Measurements from ENCODE around the gene DOCK2. TPM values are rescaled to one million over a fixed set of nuclear protein-coding genes. Genes with fewer than 3 reads are reported as not detected.
"Not testable (repeated sequence)": the region's sequence is repeated elsewhere in the genome, so short reads cannot be mapped to it uniquely, and the experiment has no call there.

Gene DOCK2
- total RNA-seq, 2 donors from 2014 or later, result 249 to 284 TPM

DNA sequence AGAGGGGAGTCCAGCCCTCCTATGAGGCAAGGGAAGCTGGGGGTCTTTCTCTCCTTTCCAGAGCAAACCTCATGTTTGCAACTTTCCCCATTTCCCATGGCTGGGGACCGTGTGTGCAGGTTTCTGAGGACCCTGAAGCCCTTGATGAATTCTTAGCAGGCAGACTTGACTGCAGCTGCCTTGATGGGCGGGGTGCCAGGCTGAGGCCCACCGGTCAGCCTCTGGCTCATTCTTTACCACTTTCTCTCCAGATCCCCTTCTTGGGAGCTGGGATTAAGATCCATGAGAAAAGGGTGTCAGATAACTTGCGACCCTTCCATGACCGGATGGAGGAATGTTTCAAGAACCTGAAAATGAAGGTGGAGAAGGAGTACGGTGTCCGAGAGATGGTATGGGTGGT lies 438.6 kb downstream of the DOCK2 start:
- Mint-ChIP-seq H3K4me1 (no peaks in the 10 kb centered on the region), H3K27ac (peak overlapping the region; percentile 37), H3K36me3 (ENCODE audit: low read depth) (peaks cover 20% of the 10 kb centered on the region), H3K4me3 (no peak overlapping the region), H3K27me3 (no peaks in the 10 kb centered on the region)
- ATAC-seq, result no peak
- DNase-seq, result no peak
- no peaks in the 10 kb centered on the region for H3K9me3 ChIP-seq (ENCODE audit: control insufficient read depth, low read length, poor library complexity, severe bottlenecking)

DNA sequence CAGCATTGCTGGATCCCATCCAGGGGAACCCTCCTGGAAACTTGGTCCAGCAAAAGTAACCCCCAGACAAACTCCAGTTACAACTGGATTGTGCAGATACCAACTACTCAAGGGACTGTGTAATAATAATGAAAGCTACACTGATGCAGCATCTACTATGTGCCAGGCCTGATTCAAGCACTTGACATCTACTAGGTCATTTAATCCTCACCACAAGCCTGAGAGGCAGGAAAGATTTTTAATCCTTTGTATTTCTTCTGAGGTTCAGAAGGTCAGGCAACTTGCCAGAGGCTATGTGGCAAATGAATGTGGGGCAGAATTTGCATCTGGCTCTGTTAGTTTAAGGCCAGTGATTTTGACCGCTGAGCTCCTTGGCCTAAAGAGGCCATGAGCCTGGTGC lies 439.1 kb downstream of the DOCK2 start:
- H3K27ac Mint-ChIP-seq, result peak overlapping the region; percentile 16
- H3K4me1 Mint-ChIP-seq, result no peaks in the 10 kb centered on the region
- no peaks in the 10 kb centered on the region for H3K27me3 Mint-ChIP-seq
- H3K4me3 Mint-ChIP-seq, result no peak overlapping the region
- H3K9me3 ChIP-seq (ENCODE audit: control insufficient read depth, low read length, poor library complexity, severe bottlenecking), result no peaks in the 10 kb centered on the region
- no peak for DNase-seq
- ATAC-seq, result no peak
- H3K36me3 Mint-ChIP-seq (ENCODE audit: low read depth), result peaks cover 20% of the 10 kb centered on the region

DNA sequence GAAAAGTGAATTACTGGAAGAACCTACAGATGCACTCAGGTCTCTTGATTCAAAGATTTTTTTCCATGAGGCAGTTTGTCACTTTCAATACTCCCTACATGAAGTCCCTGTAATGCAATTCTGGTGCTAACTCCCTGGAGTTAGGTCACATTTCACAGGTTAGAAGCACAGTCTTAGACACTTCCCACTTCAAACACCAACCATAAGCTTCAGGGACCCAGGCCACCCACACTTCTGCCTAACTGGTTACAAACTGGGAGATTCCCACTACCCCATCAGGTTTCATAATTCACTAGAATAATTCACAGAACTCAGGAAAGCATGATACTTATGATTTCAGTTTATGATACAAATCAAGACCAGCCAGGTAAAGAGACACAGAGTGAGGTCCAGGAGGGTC lies 439.7 kb downstream of the DOCK2 start:
- Mint-ChIP-seq H3K36me3 (ENCODE audit: low read depth) (peaks cover 24% of the 10 kb centered on the region), H3K4me3 (no peak overlapping the region)
- no peak for ATAC-seq

DNA sequence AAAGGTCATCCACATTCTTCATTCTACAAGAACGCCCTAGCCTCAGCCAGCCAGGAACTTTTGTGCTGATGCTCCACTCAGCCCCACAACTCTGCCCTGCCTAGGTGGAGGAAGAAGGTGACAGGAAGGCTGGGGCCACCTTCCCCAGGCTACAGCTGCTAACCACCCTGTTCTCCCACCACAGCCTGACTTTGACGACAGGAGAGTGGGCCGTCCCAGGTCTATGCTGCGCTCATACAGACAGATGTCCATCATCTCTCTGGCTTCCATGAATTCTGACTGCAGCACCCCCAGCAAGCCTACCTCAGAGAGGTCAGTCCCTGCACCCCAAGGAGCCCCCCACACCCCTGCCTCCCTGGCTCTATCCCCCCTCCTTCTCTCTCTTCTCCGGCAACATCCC lies 440.5 kb downstream of the DOCK2 start:
- DNase-seq, result no peak
- no peak for ATAC-seq
- peaks cover 2% of the 10 kb centered on the region for H3K4me1 Mint-ChIP-seq
- H3K27me3 Mint-ChIP-seq, result no peaks in the 10 kb centered on the region
- H3K36me3 Mint-ChIP-seq (ENCODE audit: low read depth), result peaks cover 26% of the 10 kb centered on the region
- no peak overlapping the region for H3K27ac Mint-ChIP-seq
- H3K9me3 ChIP-seq (ENCODE audit: control insufficient read depth, low read length, poor library complexity, severe bottlenecking), result no peaks in the 10 kb centered on the region
- no peak overlapping the region for H3K4me3 Mint-ChIP-seq

More for the DNA sequence above, 439.7 kb downstream of the DOCK2 start:
- Mint-ChIP-seq H3K27me3 (no peaks in the 10 kb centered on the region), H3K4me1 (peaks cover 1% of the 10 kb centered on the region), H3K27ac (no peak overlapping the region)
- DNase-seq, result no peak
- H3K9me3 ChIP-seq (ENCODE audit: control insufficient read depth, low read length, poor library complexity, severe bottlenecking), result no peaks in the 10 kb centered on the region

DNA sequence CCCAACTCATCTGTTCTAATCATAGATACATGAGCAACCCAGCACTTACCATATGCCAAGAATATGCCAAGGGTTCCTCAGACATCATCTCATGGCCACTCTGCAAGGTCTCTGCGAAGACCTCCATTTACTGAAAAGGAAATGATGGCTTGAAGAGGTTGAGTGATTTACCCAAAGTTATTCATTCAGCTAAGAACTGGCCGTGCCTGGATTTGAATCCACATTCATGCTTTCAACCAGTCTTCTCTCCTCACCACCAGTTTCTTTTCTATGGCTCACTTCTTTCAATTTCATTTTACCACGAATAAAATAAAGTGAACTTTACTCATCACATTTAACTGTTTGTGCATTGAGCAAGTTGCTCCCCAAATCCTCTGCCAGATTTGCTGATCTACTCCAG lies 441.4 kb downstream of the DOCK2 start:
- DNase-seq, result no peak
- no peak for ATAC-seq
- Mint-ChIP-seq H3K4me1 (peaks cover 2% of the 10 kb centered on the region), H3K27ac (no peak overlapping the region), H3K4me3 (no peak overlapping the region), H3K27me3 (no peaks in the 10 kb centered on the region), H3K36me3 (ENCODE audit: low read depth) (peaks cover 27% of the 10 kb centered on the region)
- no peaks in the 10 kb centered on the region for H3K9me3 ChIP-seq (ENCODE audit: control insufficient read depth, low read length, poor library complexity, severe bottlenecking)

DNA sequence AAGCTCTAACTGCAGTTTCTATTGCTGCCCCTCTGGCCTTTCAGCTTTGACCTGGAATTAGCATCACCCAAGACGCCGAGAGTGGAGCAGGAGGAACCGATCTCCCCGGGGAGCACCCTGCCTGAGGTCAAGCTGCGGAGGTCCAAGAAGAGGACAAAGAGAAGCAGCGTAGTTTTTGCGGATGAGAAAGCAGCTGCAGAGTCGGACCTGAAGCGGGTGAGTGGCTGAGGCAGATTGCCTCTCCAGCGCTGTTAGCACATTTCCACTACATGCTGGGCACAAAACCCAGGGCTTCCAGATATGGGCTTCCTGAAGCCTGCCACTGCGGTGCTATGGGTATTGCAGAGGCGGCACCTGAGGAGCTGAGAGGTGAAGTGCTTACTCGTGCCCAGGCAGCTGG lies 441.9 kb downstream of the DOCK2 start:
- no peak for DNase-seq
- no peaks in the 10 kb centered on the region for H3K27me3 Mint-ChIP-seq
- no peak overlapping the region for H3K4me3 Mint-ChIP-seq
- no peaks in the 10 kb centered on the region for H3K9me3 ChIP-seq (ENCODE audit: control insufficient read depth, low read length, poor library complexity, severe bottlenecking)
- ATAC-seq, result no peak
- H3K27ac Mint-ChIP-seq, result no peak overlapping the region
- peaks cover 31% of the 10 kb centered on the region for H3K36me3 Mint-ChIP-seq (ENCODE audit: low read depth)
- peaks cover 2% of the 10 kb centered on the region for H3K4me1 Mint-ChIP-seq

DNA sequence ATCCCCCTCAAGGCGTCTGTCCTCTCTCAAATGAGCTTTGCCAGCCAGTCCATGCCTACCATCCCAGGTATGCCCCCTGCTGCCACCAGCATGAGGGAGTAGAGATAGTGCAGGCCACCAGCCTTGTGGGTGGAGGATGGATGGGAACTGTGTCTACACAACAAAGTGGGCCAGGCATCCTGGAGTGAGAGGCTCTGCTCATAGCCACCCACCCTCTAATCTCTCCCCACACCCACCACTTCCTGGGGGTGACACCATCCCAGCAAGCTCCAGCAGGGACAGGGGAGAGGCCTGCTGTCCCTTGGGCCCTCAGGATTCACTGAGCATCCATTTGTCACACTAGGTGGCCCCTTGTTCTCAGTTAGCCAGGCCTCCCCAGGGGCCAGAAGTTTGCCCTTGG lies 443.1 kb downstream of the DOCK2 start:
- no peak for ATAC-seq
- Mint-ChIP-seq H3K27me3 (no peaks in the 10 kb centered on the region), H3K36me3 (ENCODE audit: low read depth) (peaks cover 22% of the 10 kb centered on the region), H3K4me3 (no peak overlapping the region), H3K4me1 (peaks cover 2% of the 10 kb centered on the region), H3K27ac (no peak overlapping the region)
- no peaks in the 10 kb centered on the region for H3K9me3 ChIP-seq (ENCODE audit: control insufficient read depth, low read length, poor library complexity, severe bottlenecking)
- no peak for DNase-seq

DNA sequence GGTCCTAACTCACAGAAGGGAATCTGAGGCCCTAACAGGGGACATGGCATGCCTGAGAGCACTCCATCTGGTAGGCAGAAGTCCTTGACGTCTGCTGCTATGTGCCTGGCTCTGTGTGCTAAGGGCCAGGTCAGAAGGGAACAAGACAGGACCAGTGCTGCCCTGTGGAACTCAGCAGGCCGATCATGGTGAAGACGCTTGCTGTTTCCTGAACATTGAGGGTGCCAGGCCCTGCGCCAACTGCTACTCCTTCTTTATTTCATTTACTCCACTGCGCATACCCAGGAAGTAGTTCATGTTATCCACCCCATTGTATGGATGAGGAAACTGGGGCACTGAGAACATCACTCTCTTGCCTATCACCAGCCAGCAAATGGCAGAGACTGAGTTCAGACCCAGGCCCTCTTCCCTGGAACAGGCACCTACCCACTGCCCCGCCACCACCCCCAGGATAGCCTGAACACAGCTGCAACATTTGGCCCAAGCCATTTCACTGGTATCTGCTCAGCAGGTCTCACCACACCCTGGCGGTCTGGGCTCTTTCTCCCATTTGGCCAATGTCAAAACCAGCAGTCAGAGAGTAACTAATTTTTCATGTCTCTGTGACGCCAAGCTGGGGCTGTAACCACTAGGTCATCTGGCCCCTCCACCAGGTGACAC lies 443.8 kb downstream of the DOCK2 start:
- ATAC-seq, result no peak
- H3K36me3 Mint-ChIP-seq (ENCODE audit: low read depth), result peaks cover 22% of the 10 kb centered on the region

DNA sequence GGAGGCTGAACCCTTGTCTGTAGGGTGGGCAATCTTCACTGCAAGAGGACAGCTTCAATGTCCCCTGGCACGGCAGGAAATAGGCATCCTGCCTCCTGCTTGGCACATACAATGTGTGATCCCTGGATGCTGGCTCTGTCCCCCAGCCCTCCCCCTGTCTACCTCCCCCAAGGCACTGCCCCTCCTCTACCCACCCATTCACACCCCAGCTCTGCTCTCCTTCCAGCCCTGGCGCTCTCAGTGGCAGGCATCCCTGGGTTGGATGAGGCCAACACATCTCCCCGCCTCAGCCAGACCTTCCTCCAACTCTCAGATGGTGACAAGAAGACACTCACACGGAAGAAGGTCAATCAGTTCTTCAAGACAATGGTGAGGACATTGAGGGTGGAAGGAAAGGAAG lies 444.5 kb downstream of the DOCK2 start:
- Mint-ChIP-seq H3K4me1 (peaks cover 2% of the 10 kb centered on the region), H3K36me3 (ENCODE audit: low read depth) (peaks cover 22% of the 10 kb centered on the region), H3K27me3 (no peaks in the 10 kb centered on the region), H3K4me3 (peak overlapping the region; percentile 9), H3K27ac (no peak overlapping the region)
- DNase-seq (no peak), ATAC-seq (no peak)
- H3K9me3 ChIP-seq (ENCODE audit: control insufficient read depth, low read length, poor library complexity, severe bottlenecking), result no peaks in the 10 kb centered on the region

More for the DNA sequence above, 443.8 kb downstream of the DOCK2 start:
- H3K27me3 Mint-ChIP-seq, result no peaks in the 10 kb centered on the region
- H3K4me1 Mint-ChIP-seq, result peaks cover 2% of the 10 kb centered on the region
- H3K9me3 ChIP-seq (ENCODE audit: control insufficient read depth, low read length, poor library complexity, severe bottlenecking), result no peaks in the 10 kb centered on the region
- H3K27ac Mint-ChIP-seq, result no peak overlapping the region
- no peak overlapping the region for H3K4me3 Mint-ChIP-seq
- no peak for DNase-seq

DNA sequence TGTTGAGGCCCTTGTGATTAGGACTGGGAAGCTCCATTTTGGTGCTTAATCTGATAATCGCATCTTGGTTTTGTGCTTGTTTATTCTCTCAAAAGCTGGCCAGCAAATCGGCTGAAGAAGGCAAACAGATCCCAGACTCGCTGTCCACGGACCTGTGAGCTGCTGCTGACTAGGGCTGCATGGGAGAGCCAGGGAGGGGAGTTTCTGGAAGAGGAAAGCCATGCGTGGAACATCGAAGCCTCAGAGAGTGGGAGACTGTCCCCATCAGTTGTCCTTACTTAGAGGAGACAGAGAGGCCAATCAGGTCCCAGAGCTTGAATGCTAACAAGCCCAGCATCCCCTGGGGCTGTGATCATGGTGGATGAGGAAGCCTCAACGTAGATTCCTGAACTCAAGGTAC lies 445.6 kb downstream of the DOCK2 start:
- Mint-ChIP-seq H3K4me3 (no peak overlapping the region), H3K27ac (no peak overlapping the region), H3K27me3 (no peaks in the 10 kb centered on the region), H3K4me1 (peaks cover 2% of the 10 kb centered on the region), H3K36me3 (ENCODE audit: low read depth) (peaks cover 21% of the 10 kb centered on the region)
- DNase-seq, result no peak
- H3K9me3 ChIP-seq (ENCODE audit: control insufficient read depth, low read length, poor library complexity, severe bottlenecking), result no peaks in the 10 kb centered on the region
- no peak for ATAC-seq

DNA sequence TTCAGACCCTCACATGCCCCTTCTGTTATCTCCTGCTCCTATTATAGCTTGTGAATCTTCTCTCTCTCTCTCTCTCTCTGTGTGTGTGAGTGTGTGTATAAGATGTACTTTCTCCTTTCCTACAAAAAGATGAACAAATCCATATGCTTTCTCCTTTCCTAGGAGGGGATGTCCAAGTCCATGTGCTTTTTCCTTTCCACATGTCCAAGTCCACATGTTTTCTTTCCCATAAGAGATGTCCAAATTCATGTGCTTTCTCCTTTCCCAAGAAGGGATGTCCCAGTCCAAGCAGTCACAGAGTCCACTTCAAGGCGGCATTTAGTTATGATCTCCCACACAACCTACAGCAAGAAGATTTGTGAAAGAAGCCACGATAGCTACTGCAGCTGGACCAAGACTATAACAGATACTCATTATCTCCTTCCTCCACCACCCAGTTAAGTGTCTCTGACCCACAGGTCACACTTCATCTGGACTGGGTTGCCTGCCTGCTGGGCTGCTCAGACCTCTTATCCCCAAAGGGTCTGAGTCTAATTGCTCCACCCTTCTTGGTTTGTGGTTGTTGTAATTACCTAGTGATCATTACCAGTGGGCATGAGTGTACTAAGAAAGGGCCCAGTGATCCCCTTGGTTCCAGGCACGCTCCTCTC lies 450.2 kb downstream of the DOCK2 start:
- Mint-ChIP-seq H3K36me3 (ENCODE audit: low read depth) (peaks cover 10% of the 10 kb centered on the region), H3K4me3 (no peak overlapping the region), H3K4me1 (no peaks in the 10 kb centered on the region), H3K27me3 (no peaks in the 10 kb centered on the region), H3K27ac (peak overlapping the region; percentile 16)
- H3K9me3 ChIP-seq (ENCODE audit: control insufficient read depth, low read length, poor library complexity, severe bottlenecking), result no peaks in the 10 kb centered on the region
- ATAC-seq, result no peak
- no peak for DNase-seq

DNA sequence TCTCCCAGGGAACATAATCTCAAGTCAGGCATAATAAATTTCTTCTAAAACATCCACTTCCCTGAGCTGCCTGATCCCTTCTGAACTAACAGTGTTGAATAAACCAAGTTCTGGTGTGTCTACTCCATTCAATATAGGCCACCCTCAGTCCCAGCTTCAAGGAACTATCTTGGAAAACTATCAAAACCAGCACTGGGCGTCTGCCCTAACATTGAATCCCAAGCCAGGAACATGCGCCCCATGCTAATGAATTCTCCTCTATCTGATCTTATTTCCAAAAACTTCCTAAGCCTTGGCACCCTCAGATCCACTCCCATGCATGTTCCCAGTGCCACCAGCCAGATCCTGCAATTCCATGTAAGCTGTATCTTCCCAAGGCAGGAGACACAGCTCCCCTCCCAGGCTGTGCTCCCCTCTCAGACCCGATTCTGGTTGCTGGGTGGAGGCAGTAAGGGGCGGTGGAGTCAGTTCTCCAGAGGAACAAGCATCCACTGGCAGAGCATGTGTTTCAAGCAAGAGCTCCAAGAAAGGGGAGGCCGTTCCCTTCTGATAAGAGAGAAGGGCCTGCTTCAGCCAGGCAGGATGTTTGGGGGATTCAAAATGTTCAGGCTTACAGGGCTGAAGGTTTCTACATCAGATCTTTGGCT lies 455.5 kb downstream of the DOCK2 start:
- H3K9me3 ChIP-seq (ENCODE audit: control insufficient read depth, low read length, poor library complexity, severe bottlenecking), result no peaks in the 10 kb centered on the region
- H3K27ac Mint-ChIP-seq, result no peak overlapping the region
- H3K4me3 Mint-ChIP-seq, result no peak overlapping the region
- H3K27me3 Mint-ChIP-seq, result peaks cover 7% of the 10 kb centered on the region
- ATAC-seq (no peak), DNase-seq (no peak)
- H3K36me3 Mint-ChIP-seq (ENCODE audit: low read depth), result no peaks in the 10 kb centered on the region
- H3K4me1 Mint-ChIP-seq, result peaks cover 7% of the 10 kb centered on the region

DNA sequence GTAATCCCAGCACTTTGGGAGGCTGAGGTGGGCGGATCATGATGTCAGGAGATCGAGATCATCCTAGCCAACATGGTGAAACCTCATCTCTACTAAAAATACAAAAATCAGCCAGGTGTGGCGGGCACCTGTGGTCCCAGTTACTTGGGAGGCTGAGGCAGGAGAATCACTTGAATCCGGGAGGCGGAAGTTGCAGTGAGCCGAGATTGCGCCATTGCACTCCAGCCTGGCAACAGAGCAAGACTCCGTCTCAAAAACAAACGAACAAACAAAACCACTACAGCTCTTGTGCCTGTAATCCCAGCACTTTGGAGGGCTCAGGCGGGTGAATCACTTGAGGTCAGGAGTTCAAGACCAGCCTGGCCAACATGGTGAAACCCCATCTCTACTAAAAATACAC lies 457.3 kb downstream of the DOCK2 start:
- not testable (repeated sequence) for H3K4me1 Mint-ChIP-seq; ATAC-seq; H3K27ac Mint-ChIP-seq; DNase-seq; H3K36me3 Mint-ChIP-seq (ENCODE audit: low read depth); H3K4me3 Mint-ChIP-seq; H3K9me3 ChIP-seq (ENCODE audit: control insufficient read depth, low read length, poor library complexity, severe bottlenecking)
- peaks cover 12% of the 10 kb centered on the region for H3K27me3 Mint-ChIP-seq

DNA sequence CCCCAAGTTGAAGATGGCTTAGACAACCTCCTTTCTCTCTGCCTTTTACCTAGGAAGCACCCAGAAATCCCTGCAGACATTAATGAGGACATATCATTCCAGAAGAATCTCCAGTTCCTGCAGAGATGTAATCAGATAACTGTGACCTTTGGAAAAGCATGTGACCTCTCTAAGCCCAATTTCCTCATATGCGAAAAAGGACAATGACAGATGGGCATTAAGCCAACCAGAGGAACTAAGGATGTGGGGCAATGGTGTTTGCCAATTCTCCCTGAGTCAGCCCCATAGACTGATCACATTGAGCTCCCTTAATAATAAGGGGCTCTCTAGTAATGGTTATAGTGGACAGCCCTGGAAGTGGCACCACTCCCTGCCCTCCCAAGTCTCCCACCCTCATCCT lies 458.6 kb downstream of the DOCK2 start:
- Mint-ChIP-seq H3K27ac (no peak overlapping the region), H3K4me1 (peaks cover 11% of the 10 kb centered on the region), H3K36me3 (ENCODE audit: low read depth) (peaks cover 3% of the 10 kb centered on the region), H3K4me3 (no peak overlapping the region), H3K27me3 (peaks cover 18% of the 10 kb centered on the region)
- DNase-seq (no peak), ATAC-seq (no peak)
- H3K9me3 ChIP-seq (ENCODE audit: control insufficient read depth, low read length, poor library complexity, severe bottlenecking), result no peaks in the 10 kb centered on the region
